Hematopoietic multipotent progenitor cell treated with erythropoietin and hydrocortisone succinate and interleukin-3 and kit ligand, for 15 days (in vitro differentiated cells): ENCODE results near the gene FRMPD2.
"Not testable (repeated sequence)": the region's sequence is repeated elsewhere in the genome, so short reads cannot be mapped to it uniquely, and the experiment has no call there.

Experiments
- DNase-seq: peaks from one replicate; pipeline ENCODE4 v3.0.0-alpha.2; 2015; ENCODE audit warnings: low spot score

The FRMPD2 gene

GRCh38 chr10:48199580-48200377 is 74.7 kb downstream of the FRMPD2 start:
- DNase-seq = no peak

GRCh38 chr10:48197236-48197899 is 77.1 kb downstream of the FRMPD2 start:
- DNase-seq = no peak

DNA sequence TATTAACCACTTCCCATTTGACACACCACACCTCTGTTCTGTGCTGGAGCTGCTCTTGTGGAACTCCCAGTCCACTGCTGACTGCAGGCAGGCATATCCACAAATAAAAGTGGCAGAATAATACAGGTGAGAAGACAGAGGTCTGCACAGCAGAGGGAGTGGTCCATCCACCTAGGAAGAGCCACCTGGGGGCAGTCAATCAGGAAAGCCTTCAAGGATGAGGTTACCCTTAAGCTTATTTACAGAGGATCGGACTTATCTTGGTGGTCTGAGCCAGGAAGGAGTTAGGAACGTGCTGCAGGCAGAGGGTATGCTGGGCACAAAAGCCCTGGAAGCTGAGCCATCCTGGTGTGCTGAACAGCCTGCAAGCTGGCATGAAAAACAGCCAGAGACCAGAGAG is 78.7 kb downstream of the FRMPD2 start:
- no peak for DNase-seq

GRCh38 chr10:48194830-48195229 is 79.7 kb downstream of the FRMPD2 start:
- DNase-seq = no peak

DNA sequence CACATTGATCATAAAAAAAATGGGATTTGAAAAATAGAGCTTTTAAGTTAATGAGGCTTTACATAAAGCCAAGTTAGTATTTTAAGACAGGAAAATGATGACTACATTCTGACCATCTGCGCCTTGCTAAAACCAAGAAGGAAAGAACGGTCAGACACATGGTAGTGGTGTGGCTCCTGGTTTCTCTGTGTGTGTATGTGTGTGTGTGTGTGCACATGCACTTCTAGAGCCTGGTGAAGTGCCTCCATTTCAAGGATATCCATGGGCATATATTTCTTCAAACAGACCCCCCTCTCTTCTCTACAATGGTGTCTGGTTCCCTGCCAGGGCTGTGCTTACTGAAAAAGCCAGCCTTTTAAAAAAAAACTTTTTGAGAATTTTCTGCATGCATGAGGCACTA is 80.9 kb downstream of the FRMPD2 start:
- DNase-seq = no peak

GRCh38 chr10:48192881-48193450 is 81.5 kb downstream of the FRMPD2 start:
- DNase-seq = no peak

DNA sequence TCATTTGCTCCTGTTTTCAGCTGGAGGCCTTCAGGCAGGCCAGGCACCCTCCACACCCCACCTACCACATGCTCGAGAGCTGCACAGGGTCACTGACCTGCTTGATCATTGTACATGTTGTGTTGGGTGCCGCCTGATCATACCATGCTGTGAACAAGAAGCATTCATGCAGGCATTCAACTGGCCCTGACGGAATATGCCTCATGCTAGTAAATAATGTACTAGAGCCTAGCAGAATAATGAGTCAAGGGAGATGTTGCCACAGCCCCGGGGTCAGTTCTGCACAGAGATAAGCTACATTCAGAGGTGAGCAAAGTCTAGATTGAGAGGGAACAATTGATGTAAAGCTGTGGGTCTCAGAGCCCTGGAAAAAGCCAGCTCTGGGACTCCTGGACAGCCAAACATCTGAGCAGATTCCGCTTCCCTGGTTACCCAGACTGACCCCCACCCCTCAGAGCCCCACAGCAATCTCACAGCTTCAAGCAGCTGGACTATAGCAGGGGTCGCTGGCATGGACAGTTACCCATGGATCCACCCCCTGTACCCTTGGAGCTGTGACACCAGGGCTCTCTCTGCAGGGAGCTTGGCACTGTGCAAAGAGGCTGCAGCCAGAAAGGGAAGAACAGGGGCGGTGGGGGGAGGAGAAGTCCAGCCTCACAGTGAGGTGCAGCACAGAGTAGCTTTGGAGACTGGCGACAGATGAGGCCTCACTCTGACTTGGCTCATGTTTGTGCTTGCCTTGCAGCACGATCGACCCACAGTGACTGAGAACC is 86.6 kb downstream of the FRMPD2 start:
- DNase-seq = no peak

- DNase-seq = no peak
Observed at GRCh38 chr10:48187126-48187525, 87.4 kb downstream of the FRMPD2 start.

DNA sequence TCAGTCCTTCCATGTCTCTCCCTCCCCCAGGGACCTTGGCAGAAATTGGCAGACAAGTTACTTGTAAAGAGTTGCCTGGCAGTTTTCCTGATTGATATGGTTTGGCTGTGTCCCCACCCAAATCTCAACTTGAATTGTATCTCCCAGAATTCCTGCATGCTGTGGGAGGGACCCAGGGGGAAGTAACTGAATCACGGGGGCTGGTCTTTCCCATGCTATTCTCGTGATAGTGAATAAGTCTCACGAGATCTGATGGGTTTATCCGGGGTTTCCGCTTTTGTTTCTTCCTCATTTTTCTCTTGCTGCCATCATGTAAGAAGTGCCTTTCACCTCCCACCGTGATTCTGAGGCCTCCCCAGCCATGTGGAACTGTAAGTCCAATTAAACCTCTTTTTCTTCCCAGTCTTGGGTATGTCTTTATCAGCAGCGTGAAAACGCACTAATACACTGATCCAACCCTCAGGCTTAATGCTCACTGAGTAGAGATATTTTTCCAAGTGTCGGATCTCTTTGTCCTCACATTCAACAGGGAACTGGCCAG is 88.2 kb downstream of the FRMPD2 start:
- not testable (repeated sequence) for DNase-seq

DNA sequence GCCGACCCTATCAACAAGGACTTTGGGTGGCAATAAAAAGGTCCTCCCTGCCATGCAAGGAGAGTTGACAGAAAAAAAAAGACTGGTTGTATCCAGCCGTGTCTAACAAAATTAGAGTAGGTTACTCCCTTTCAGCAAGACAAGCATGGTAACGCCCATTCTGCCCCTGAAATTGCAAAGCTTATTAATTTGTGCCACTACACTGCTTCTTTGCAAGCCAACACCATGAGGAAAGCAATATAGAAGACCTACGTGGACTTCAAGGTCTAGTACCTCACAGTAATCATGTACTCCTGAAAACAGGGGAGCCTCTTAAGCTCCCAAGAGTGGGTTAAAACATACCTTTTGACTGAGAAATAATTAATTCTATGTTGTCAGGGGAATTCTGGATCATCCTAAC is 90.3 kb downstream of the FRMPD2 start:
- no peak for DNase-seq

DNA sequence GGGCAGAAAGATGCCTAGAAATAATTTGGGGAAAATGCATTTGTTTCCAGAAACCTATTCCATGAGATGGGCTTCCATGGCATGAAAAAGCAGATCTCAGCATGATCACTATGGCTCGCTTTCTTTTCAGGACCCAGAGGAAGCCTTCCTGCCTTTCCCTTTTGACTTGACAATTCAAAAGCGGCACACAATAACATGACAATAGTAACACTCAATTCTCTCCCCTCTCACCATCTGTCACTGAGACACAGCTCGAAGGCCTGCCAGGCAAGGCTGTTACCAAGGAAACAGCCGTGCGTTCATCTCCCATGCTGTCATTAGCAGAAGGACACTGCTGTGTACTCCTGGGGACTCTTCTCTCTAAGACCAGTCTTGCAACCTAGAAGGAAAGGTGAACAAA is 101.8 kb downstream of the FRMPD2 start:
- not testable (repeated sequence) for DNase-seq

- DNase-seq = not testable (repeated sequence)
Observed at GRCh38 chr10:48160670-48161069, 113.8 kb downstream of the FRMPD2 start.

DNA sequence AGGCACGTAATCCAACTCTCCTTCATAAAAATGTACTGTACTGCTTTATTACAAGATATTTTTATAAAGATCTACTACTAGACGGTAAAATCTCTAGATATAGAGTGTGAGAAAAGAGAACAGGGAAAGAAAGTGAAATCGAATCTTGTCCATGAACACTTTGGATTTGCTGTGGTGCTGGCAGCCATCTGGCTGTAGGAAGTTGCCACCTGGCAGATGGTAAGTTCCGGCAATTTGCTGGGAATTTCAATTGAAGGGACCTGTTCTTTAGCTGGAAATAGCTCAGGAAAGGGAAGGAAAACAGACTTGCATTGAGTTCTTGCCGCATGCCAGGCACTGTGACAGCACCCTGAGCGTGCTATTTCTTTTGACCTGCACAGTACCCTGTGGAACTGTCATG is 114.3 kb downstream of the FRMPD2 start:
- not testable (repeated sequence) for DNase-seq

GRCh38 chr10:48154211-48155140 is 120.0 kb downstream of the FRMPD2 start:
- not testable (repeated sequence) for DNase-seq

DNA sequence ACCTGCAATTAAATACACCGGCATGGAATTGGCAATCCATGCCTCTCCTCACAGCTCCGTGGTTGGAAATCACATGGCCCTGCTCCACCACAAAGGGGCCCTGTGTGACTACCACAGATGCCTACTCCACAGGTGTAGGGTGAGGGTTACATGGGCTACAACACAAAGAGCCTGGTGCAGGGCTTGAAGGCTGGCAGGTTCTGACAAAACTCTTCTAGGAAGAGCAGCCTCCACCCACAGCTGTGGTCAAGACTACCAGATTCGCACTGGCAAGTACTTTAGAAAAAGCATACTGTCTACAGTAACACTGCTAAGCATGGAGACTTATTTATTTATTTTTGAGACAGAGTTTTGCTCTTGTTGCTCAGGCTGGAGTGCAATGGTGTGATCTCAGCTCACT is 126.9 kb downstream of the FRMPD2 start:
- DNase-seq = not testable (repeated sequence)

- not testable (repeated sequence) for DNase-seq
Observed at GRCh38 chr10:48143721-48144642, 130.5 kb downstream of the FRMPD2 start.

DNA sequence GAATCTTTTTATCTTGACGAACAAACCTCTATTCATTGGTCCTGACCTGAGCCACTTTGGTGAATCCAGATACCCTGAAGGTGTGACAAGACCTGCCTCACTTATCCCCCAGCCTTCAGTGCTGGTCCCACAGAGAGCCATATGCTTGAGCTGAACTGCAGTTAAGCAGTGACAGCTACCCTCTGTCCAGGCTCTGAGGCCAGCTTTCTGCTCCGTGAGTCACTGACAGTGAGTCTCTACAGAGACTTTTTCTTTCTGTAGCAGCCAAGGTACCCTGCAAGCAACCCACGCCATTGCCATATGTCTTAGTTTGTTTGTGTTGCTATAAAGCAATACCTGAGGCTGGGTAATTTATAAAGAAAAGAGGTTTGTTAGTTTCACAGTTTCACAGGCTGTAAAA is 133.5 kb downstream of the FRMPD2 start:
- DNase-seq = not testable (repeated sequence)

- not testable (repeated sequence) for DNase-seq
Observed at GRCh38 chr10:48139953-48140850, 134.3 kb downstream of the FRMPD2 start.

GRCh38 chr10:48128954-48129353 is 145.5 kb downstream of the FRMPD2 start:
- not testable (repeated sequence) for DNase-seq
